CD4-positive, alpha-beta T cell treated with Interleukin-17A for 4 hours (primary cell): Measurements from ENCODE around the gene ROR1.

Experiments
- DNase-seq: peaks from one replicate; pipeline ENCODE4 v3.0.0-alpha.2; 2020; ENCODE audit warnings: mixed read lengths

The ROR1 gene

GRCh38 chr1:64038965-64039364 lies 265.1 kb downstream of the ROR1 start:
- no peak for DNase-seq

GRCh38 chr1:64039390-64039926 lies 265.6 kb downstream of the ROR1 start:
- no peak for DNase-seq

DNA sequence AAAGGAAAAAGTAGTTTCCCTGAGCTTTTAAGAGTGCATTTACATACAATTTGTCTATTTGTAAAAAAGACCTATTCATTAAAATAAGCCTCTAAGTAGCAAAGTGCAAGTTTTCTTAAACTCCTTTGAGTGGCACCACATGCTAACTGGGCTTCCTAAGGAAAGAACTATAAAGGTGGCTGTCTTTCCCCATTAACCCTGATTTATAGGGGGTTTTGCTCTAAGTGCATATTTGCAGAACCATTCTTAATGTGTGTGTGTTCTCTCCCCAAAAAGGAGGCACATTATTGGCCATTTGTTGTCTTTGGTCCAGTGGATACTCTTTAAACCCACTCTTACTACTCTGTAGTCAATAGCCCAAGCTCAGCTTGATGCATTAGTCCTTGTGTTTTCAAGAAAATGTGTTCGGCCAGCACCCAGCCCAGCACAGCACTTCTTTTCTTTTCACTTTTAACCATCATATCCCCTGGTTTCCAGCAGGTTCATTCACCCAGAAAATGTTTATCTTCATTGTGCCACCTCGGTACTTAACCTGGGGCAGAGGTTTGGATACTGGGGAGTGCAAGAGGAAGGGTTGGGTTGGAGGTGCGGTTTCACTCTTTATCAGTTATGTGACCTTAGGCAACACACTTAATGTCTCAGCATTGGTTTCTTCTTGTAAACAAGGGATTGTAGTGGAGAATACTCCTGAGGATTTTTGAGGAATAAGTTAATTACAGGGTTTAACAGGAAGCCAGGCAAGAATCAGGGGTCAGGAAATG lies 267.7 kb downstream of the ROR1 start:
- no peak for DNase-seq

DNA sequence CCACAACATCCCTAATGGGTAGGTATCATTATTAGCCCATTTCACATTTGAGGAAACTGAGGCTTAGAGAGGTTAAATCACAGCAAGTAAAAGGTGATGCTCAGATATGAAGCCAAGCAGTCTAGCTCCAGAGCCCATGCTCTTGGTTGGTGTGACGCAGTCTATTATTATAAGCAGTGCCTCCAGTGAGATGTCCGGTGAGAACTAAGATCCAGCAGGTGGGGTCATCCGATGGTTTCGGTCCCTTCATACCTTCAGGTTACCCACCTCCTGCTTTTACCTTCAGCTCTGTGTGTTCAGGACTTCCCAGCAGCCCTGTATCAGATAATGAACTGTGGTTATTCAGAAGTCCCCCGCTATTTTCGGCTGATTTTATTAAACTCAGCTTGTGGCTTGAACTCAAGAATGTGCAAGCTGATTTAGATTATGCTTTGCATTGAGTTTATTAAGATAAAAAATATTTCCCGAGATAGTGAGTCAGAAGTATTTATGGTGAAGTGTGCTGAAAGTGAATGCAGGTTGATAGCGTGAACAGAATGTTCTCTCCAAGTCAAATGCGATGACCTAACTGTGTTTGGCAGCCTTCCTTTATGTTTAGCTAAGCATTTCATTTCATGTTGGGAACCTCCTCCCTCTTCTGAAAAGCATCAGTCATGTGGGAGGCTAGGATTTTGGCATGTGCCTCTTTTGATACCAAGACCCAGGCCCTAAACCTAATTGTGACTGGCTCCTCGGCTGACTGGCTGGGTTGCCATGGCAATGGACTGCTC lies 268.7 kb downstream of the ROR1 start:
- no peak for DNase-seq

- no peak for DNase-seq
Measured at GRCh38 chr1:64043288-64043687, 269.5 kb downstream of the ROR1 start.

- DNase-seq = no peak
Measured at GRCh38 chr1:64043976-64044375, 270.2 kb downstream of the ROR1 start.

- DNase-seq = no peak
Measured at GRCh38 chr1:64046243-64046642, 272.4 kb downstream of the ROR1 start.

GRCh38 chr1:64046891-64047290 lies 273.1 kb downstream of the ROR1 start:
- DNase-seq = no peak

DNA sequence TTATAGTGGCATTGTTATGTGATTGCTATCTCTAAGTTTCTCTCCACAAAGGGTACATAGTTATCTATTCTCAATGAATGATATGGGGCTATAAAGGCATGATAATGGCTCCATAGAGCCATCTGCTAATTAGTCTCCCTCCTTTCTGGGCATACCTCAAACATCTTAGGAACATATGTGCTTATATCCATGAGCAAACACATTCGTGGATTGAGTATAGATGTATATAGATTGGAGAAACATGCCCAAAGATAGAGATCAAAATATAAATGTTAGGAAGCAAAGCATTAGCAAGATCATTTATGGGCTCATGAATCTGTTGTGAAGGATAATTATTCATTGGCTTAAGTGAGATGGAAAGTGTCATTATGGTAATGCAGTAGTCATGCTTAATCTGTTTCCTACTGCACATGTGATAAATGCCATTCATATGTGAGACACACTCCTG lies 273.8 kb downstream of the ROR1 start:
- DNase-seq = no peak

GRCh38 chr1:64049900-64050540 lies 276.2 kb downstream of the ROR1 start:
- no peak for DNase-seq

DNA sequence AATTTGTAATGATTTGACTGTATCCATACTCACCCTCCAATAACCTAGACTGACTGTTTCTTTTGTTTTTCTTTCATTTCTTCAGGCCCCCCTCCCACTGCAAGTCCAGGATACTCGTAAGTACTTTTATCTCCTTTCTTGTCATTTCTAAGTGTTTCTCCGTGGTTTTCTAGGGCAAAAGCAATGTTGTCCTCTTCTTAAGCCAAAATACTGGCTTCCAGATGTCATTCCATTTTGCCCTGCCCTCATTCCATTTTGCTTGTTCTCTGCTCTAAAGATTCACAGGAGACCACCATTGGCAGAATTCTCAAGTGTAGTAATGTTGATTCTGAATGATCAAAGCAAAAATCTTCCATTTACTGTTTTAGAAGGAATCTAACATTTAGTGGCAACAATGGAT lies 276.8 kb downstream of the ROR1 start:
- DNase-seq = no peak

DNA sequence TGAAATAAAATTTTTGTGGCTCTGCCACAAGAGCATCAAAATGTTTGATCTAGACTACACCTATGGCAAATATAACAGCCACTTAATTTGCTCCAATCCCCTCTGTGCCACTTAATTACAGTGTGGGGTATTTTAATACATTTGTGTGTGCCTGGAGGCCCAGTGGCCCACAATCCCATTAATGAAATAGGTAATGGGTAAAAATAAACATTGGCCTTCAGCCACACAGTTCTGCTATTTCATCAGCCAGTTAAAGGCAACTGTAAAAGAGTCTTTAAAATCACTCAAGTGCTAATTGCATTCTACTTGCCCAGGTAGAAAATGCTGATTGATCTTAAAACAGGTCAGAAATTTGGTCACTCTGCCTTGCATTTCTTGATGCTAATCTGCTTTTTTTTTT lies 278.0 kb downstream of the ROR1 start:
- no peak for DNase-seq

DNA sequence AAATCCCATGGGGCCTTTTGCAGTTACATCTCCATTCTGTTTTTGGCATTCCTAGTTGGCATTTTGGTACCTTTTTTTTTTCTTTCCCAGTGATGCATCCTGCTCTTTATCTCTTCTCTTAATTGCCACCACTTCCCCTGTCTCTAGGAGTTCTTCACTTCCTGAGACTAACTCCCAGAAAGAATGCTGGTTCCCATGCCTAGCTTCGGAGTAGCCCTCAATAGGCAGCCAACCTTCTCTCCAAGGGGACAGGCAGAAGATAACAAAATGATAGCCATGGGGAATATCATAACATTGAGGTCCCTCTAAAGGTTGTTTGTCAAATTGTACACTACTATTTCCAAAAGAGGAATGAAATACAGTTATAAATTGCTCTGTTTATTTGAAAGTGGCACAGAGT lies 279.0 kb downstream of the ROR1 start:
- DNase-seq = no peak

DNA sequence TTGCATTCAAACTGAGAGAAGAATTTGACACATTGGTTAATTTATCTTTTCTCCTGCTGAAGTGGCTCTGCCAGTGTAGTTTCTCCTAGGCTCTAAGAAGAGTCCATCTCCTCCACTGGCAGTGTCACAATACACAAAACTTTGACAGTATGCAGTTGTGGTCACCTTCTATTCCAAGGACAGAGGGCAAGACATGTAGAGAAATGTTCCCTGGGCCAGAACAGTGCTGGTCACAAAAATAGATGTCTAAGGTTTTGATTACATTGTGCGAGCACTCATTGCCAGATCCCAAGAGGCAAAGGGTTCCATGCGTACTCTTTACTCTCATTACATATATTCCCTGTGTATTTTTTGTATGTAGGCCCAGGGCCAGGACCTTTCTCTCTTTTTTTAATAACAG lies 281.5 kb downstream of the ROR1 start:
- no peak for DNase-seq

- no peak for DNase-seq
Measured at GRCh38 chr1:64059556-64059955, 285.7 kb downstream of the ROR1 start.

GRCh38 chr1:64060611-64061302 lies 286.9 kb downstream of the ROR1 start:
- DNase-seq = no peak

DNA sequence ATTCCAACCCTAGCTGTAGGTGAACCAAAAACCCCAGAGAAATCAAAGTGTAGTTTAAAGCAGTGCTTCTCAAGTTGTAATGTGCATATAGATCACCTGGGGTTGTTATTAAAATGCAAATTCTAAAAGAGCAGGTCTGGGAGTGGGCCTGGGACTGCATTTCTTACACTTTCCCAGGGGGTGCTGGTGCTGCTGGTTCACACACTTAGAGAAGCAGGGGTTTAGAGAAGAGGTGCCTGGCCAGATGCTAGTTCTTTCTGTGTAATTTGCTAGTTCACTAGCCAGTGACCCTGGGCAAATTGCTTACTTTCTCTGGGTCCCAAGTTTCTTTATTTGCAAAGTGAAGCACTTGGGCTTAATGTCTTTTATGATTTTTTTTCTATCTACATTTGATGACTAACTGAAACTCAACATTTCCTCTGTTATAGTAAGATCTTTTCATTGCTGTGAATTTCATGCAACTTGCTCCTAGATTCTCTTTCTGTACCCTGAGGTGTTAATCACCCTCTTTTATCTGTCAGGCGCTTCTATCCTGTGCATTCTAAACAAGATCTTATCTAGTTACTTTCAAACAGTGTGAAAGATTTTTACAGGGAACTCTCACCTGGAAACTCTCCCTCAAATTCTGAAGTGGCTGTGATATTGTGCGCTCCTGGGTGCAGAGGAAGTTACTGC lies 287.8 kb downstream of the ROR1 start:
- DNase-seq = no peak

DNA sequence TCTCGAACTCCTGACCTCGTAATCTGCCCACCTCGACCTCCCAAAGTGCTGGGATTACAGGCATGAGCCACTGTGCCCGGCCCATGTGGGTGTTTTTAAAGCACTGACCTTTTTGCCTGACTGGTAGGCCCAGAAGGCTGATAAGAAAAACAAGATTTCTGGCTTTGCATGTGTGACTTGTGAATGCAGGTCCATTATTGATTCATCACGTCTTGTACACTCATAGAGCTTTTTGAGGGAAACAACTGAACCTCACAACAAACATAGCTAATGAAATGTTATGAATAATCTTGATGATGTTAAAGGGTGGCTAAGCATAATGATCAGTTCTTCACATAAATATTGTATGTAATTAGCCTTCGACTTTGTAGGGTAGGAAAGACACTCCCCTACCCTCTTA lies 288.7 kb downstream of the ROR1 start:
- no peak for DNase-seq

GRCh38 chr1:64062941-64063581 lies 289.2 kb downstream of the ROR1 start:
- no peak for DNase-seq

DNA sequence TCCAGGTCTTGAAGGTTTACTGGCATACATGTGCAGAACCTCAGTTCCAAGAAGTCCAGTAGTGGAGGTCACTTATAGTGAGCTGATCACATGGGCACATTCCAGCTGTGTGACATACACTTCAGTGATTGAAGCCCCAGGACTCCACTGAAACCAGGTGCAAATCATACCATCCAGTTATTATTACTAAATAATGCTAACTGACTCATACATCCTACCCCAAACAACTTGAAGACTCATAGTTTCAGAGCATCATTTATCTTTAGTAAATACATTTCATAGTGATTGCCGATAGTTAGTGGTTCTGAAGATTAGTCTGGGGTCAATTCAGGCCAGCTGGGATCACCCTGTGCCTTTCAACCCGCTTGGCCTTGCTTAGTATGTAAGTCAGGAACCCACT lies 291.8 kb downstream of the ROR1 start:
- DNase-seq = no peak

GRCh38 chr1:64072089-64072793 lies 298.4 kb downstream of the ROR1 start:
- no peak for DNase-seq
